HEK293 (cell line): ENCODE data around the gene PDGFB.

Experiments used
- BCL11A ChIP-seq: fragments of 450-650 bp; formaldehyde crosslinking; IDR thresholded peaks from 2 replicates; pipeline ENCODE4 v1.5.1; 2016; ENCODE audit warnings: low read depth, missing biosample characterization, missing genetic modification characterization
- GLI2 ChIP-seq: fragments of 450-650 bp; formaldehyde crosslinking; IDR thresholded peaks from 2 replicates; pipeline ENCODE4; 2017; ENCODE audit warnings: missing biosample characterization, missing genetic modification characterization, low read depth, borderline replicate concordance
- GLIS2 ChIP-seq: fragments of 450-650 bp; formaldehyde crosslinking; IDR thresholded peaks from 2 replicates; pipeline ENCODE4 v1.5.1; 2016; ENCODE audit warnings: missing biosample characterization, missing genetic modification characterization
- HIC1 ChIP-seq: fragments of 450-650 bp; formaldehyde crosslinking; IDR thresholded peaks from 2 replicates; pipeline ENCODE4 v1.5.1; 2016; ENCODE audit warnings: missing biosample characterization, missing genetic modification characterization
- KLF1 ChIP-seq: fragments of 450-650 bp; formaldehyde crosslinking; IDR thresholded peaks from 2 replicates; pipeline ENCODE4 v1.5.1; 2016; ENCODE audit warnings: missing biosample characterization, missing genetic modification characterization
- KLF16 ChIP-seq: fragments of 450-650 bp; formaldehyde crosslinking; IDR thresholded peaks from 2 replicates; pipeline ENCODE4 v1.5.1; 2017; ENCODE audit warnings: missing biosample characterization, missing genetic modification characterization
- KLF17 ChIP-seq: fragments of 450-650 bp; formaldehyde crosslinking; IDR thresholded peaks from 2 replicates; pipeline ENCODE4 v1.5.1; 2016; ENCODE audit warnings: missing biosample characterization, missing genetic modification characterization
- KLF8 ChIP-seq: fragments of 450-650 bp; formaldehyde crosslinking; IDR thresholded peaks from 2 replicates; pipeline ENCODE4 v1.5.1; 2016; ENCODE audit warnings: missing biosample characterization, missing genetic modification characterization
- KLF9 ChIP-seq: fragments of 450-650 bp; formaldehyde crosslinking; IDR thresholded peaks from 2 replicates; pipeline ENCODE4 v1.5.1; 2016; ENCODE audit warnings: missing biosample characterization, missing genetic modification characterization, low read depth
- PRDM1 ChIP-seq: fragments of 450-650 bp; formaldehyde crosslinking; IDR thresholded peaks from 2 replicates; pipeline ENCODE4; 2016; ENCODE audit warnings: missing biosample characterization, missing genetic modification characterization
- ZBTB1 ChIP-seq: fragments of 450-650 bp; formaldehyde crosslinking; IDR thresholded peaks from 2 replicates; pipeline ENCODE4 v1.5.1; 2016; ENCODE audit warnings: missing biosample characterization, missing genetic modification characterization
- ZNF16 ChIP-seq: fragments of 450-650 bp; formaldehyde crosslinking; IDR thresholded peaks from 2 replicates; pipeline ENCODE4 v1.5.1; 2016; ENCODE audit warnings: low read depth, missing biosample characterization, missing genetic modification characterization
- ZNF280D ChIP-seq: fragments of 450-650 bp; formaldehyde crosslinking; IDR thresholded peaks from 2 replicates; pipeline ENCODE4 v1.5.1; 2016; ENCODE audit warnings: missing biosample characterization, missing genetic modification characterization
- ZNF311 ChIP-seq: fragments of 450-650 bp; formaldehyde crosslinking; IDR thresholded peaks from 2 replicates; pipeline ENCODE4 v1.5.1; 2017; ENCODE audit warnings: missing biosample characterization, missing genetic modification characterization, borderline replicate concordance
- ZNF350 ChIP-seq: fragments of 450-650 bp; formaldehyde crosslinking; IDR thresholded peaks from 2 replicates; pipeline ENCODE4 v1.5.0; 2017; ENCODE audit warnings: missing biosample characterization, mild to moderate bottlenecking, missing genetic modification characterization
- ZNF354C ChIP-seq: fragments of 450-650 bp; formaldehyde crosslinking; IDR thresholded peaks from 2 replicates; pipeline ENCODE4 v1.5.1; 2016; ENCODE audit warnings: missing biosample characterization, missing genetic modification characterization, low read depth, borderline replicate concordance
- ZNF394 ChIP-seq: fragments of 450-650 bp; formaldehyde crosslinking; IDR thresholded peaks from 2 replicates; pipeline ENCODE4 v1.5.1; 2016; ENCODE audit warnings: missing biosample characterization, missing genetic modification characterization, mild to moderate bottlenecking, moderate library complexity, borderline replicate concordance
- ZNF416 ChIP-seq: fragments of 450-650 bp; formaldehyde crosslinking; IDR thresholded peaks from 2 replicates; pipeline ENCODE4 v1.5.1; 2016; ENCODE audit warnings: missing biosample characterization, missing genetic modification characterization
- ZNF423 ChIP-seq: fragments of 450-650 bp; formaldehyde crosslinking; IDR thresholded peaks from 2 replicates; pipeline ENCODE4 v1.5.1; 2016; ENCODE audit warnings: missing biosample characterization, missing genetic modification characterization
- ZNF580 ChIP-seq: fragments of 450-650 bp; formaldehyde crosslinking; IDR thresholded peaks from 2 replicates; pipeline ENCODE4 v1.5.1; 2016; ENCODE audit warnings: missing biosample characterization, missing genetic modification characterization
- ZNF623 ChIP-seq: fragments of 450-650 bp; formaldehyde crosslinking; IDR thresholded peaks from 2 replicates; pipeline ENCODE4 v1.5.1; 2016; ENCODE audit warnings: missing biosample characterization, missing genetic modification characterization
- ZNF658 ChIP-seq: fragments of 450-650 bp; formaldehyde crosslinking; IDR thresholded peaks from 2 replicates; pipeline ENCODE4; 2016; ENCODE audit warnings: missing biosample characterization, missing genetic modification characterization
- ZNF792 ChIP-seq: fragments of 450-650 bp; formaldehyde crosslinking; IDR thresholded peaks from 2 replicates; pipeline ENCODE4 v1.5.1; 2016; ENCODE audit warnings: missing biosample characterization, missing genetic modification characterization

Gene PDGFB

GRCh38 chr22:39205344-39206021, 39.3 kb downstream of the PDGFB start (continued):
- TF ChIP-seq KLF9 (no peak), KLF8 (tag by site-specific recombination) (0 out of 2 replicates have a peak, but pooled peaks have one; percentile 18), ZNF423 (tag by site-specific recombination) (no peak), GLIS2 (tag by site-specific recombination) (0 out of 2 replicates have a peak, but pooled peaks have one; percentile 13), KLF16 (tag by site-specific recombination) (no peak), ZNF16 (tag by site-specific recombination) (no peak), GLI2 (no peak), ZNF394 (no peak), PRDM1 (tag by site-specific recombination) (peak; percentile 81), ZNF354C (tag by site-specific recombination) (no peak), ZBTB1 (tag by site-specific recombination) (no peak), ZNF416 (tag by site-specific recombination) (no peak), KLF17 (tag by site-specific recombination) (0 out of 2 replicates have a peak, but pooled peaks have one; percentile 55), HIC1 (tag by site-specific recombination) (0 out of 2 replicates have a peak, but pooled peaks have one; percentile 18), ZNF658 (tag by site-specific recombination) (no peak), ZNF350 (tag by site-specific recombination) (no peak), ZNF311 (no peak), ZNF580 (tag by site-specific recombination) (no peak), BCL11A (tag by site-specific recombination) (no peak), ZNF623 (tag by site-specific recombination) (no peak), ZNF280D (tag by site-specific recombination) (no peak), ZNF792 (tag by site-specific recombination) (no peak), KLF1 (tag by site-specific recombination) (no peak)
- TF ChIP-seq, all 188 proteins: peak for 15
